HepG2 (cell line): ENCODE results near the gene UCKL1. TPM values are rescaled to one million over a fixed set of nuclear protein-coding genes. Genes with fewer than 3 reads are reported as not detected.

Experiments used
- AHDC1 ChIP-seq: sonication (generic); formaldehyde crosslinking; IDR thresholded peaks from 2 replicates; pipeline ENCODE4 v1.5.1; 2020; ENCODE audit warnings: mild to moderate bottlenecking, missing genetic modification reagents, borderline replicate concordance
- BRD4 ChIP-seq: sonication (generic); formaldehyde crosslinking; IDR thresholded peaks from 2 replicates; pipeline ENCODE4 v1.4.0; 2020; ENCODE audit warnings: missing genetic modification reagents
- CBX1 ChIP-seq: IDR thresholded peaks from one replicate; pipeline ENCODE4 v1.6.1; 2016; ENCODE audit warnings: antibody characterized with exemption, low read depth
- CENPBD1 ChIP-seq: sonication (generic); formaldehyde crosslinking; IDR thresholded peaks from 2 replicates; pipeline ENCODE4 v1.8.0; 2022; ENCODE audit warnings: missing genetic modification reagents, low read depth, mild to moderate bottlenecking, borderline replicate concordance
- CERS6 ChIP-seq: sonication (generic); formaldehyde crosslinking; IDR thresholded peaks from 2 replicates; pipeline ENCODE4 v1.5.0; 2020; ENCODE audit warnings: missing genetic modification reagents
- CREBL2 ChIP-seq: sonication (generic); formaldehyde crosslinking; IDR thresholded peaks from 2 replicates; pipeline ENCODE4 v1.8.1; 2023; ENCODE audit warnings: missing genetic modification reagents, mild to moderate bottlenecking, borderline replicate concordance
- HNRNPL ChIP-seq: fragments of 200-400 bp; formaldehyde crosslinking; IDR thresholded peaks from 2 replicates; pipeline ENCODE4 v1.6.1; 2017; ENCODE audit warnings: mild to moderate bottlenecking, low read depth, low read length
- MAF1 ChIP-seq: sonication (generic); formaldehyde crosslinking; IDR thresholded peaks from 2 replicates; pipeline ENCODE4 v1.5.0; 2020; ENCODE audit warnings: missing genetic modification reagents, borderline replicate concordance
- MXI1 ChIP-seq: IDR thresholded peaks from 3 replicates; pipeline ENCODE4 v1.6.1; 2012; ENCODE audit warnings: low read depth, low read length, inconsistent platforms, borderline replicate concordance
- SCMH1 ChIP-seq: sonication (generic); formaldehyde crosslinking; IDR thresholded peaks from 2 replicates; pipeline ENCODE4 v1.9.0; 2021; ENCODE audit warnings: missing genetic modification reagents, mild to moderate bottlenecking, borderline replicate concordance
- TBX2 ChIP-seq: sonication (generic); formaldehyde crosslinking; IDR thresholded peaks from 2 replicates; pipeline ENCODE4 v1.5.0; 2020; ENCODE audit warnings: missing genetic modification reagents, mild to moderate bottlenecking, borderline replicate concordance
- ZBED4 ChIP-seq: sonication (generic); formaldehyde crosslinking; IDR thresholded peaks from 2 replicates; pipeline ENCODE4 v1.4.0; 2020; ENCODE audit warnings: missing genetic modification reagents, borderline replicate concordance
- ZNF143 ChIP-seq: sonication (generic); formaldehyde crosslinking; IDR thresholded peaks from 2 replicates; pipeline ENCODE4 v1.4.0; 2020; ENCODE audit warnings: missing genetic modification reagents
- ZNF207 ChIP-seq: fragments of 450-650 bp; IDR thresholded peaks from 2 replicates; pipeline ENCODE4 v1.6.1; 2016; ENCODE audit warnings: antibody characterized with exemption, borderline replicate concordance
- ZNF546 ChIP-seq: sonication (generic); formaldehyde crosslinking; conservative IDR thresholded peaks from 2 replicates; pipeline ENCODE4 v1.8.1; 2023; ENCODE audit warnings: mild to moderate bottlenecking, missing genetic modification reagents
- ZNF616 ChIP-seq: sonication (generic); formaldehyde crosslinking; IDR thresholded peaks from 2 replicates; pipeline ENCODE4 v1.5.0; 2020; ENCODE audit warnings: low read depth, mild to moderate bottlenecking, missing genetic modification reagents
- ZNF737 ChIP-seq: sonication (generic); formaldehyde crosslinking; IDR thresholded peaks from 2 replicates; pipeline ENCODE4 v1.5.0; 2020; ENCODE audit warnings: missing genetic modification reagents, mild to moderate bottlenecking, borderline replicate concordance
- polyA plus RNA-seq, 8 experiments: library from polyadenylated mRNA; depleted of rRNA in 3 of 8; stranded (reverse) in 7 of 8; unstranded in 1 of 8; fragments of >200 nt; fragmentation: Illumina TruSeq in 4 of 8; extraction: Trizol in 4 of 8; gene quantifications; 2 replicates each; pipeline versions ENCODE4 v1.2.1 to v1.2.3, GENCODE V29; 2011 to 2016; ENCODE audit warnings: low read depth in 4 of 8, missing spikeins in 1 of 8, mixed read lengths in 1 of 8; ENCODE audit not compliant: insufficient read depth in 1 of 8
- total RNA-seq, 5 experiments: library from RNA; depleted of rRNA; stranded (reverse); fragments of >200 nt; fragmentation: Illumina TruSeq; extraction: Trizol; gene quantifications; 2 replicates each; pipeline ENCODE4 v1.2.3, GENCODE V29; 2016; ENCODE audit warnings: low read depth in 1 of 5

Gene UCKL1
- total and polyA plus RNA-seq, 2 of the 13 experiments (the other 11 are each of a cell fraction or from before 2014, with no cell fraction given): 50.2 to 126 TPM

GRCh38 chr20:63957004-63957689 is 931 bp upstream of the UCKL1 start (continued):
- TF ChIP-seq HNRNPL (no peak; the same call in none of the 2 replicates), CBX1 (no peak), SCMH1 (CRISPR knock-in tag) (no peak), CREBL2 (CRISPR knock-in tag) (no peak), MAF1 (CRISPR knock-in tag) (no peak), AHDC1 (no peak), ZNF737 (no peak), BRD4 (no peak), ZBED4 (CRISPR knock-in tag) (peak; percentile 87; the same call in 1 of the 2 replicates), ZNF546 (CRISPR knock-in tag) (no peak), ZNF207 (no peak), CENPBD1 (CRISPR knock-in tag) (no peak), ZNF616 (CRISPR knock-in tag) (no peak), CERS6 (no peak), ZNF143 (CRISPR knock-in tag) (no peak; the same call in 1 of the 2 replicates), MXI1 (peak; percentile 72; the same call in 1 of the 3 replicates), TBX2 (peak; percentile 35; the same call in 1 of the 2 replicates)
